OCI-LY7 (cell line): Measurements from ENCODE around the gene NEDD4.

Experiments used
- EZH2phosphoT487 ChIP-seq: fragments of 200-600 bp; sonication (generic); IDR thresholded peaks from 2 replicates; pipeline ENCODE4 v1.6.1; 2018; ENCODE audit warnings: low read depth, borderline replicate concordance, mild to moderate bottlenecking, mixed run types, antibody characterized with exemption, low read length, moderate library complexity, mixed read lengths
- TF ChIP-seq, protein P1 (sequence below): fragments of 200-600 bp; sonication (generic); conservative IDR thresholded peaks from 2 replicates; pipeline ENCODE4 v1.5.1; 2014; ENCODE audit warnings: mild to moderate bottlenecking, antibody characterized with exemption, low read length, moderate library complexity, mixed read lengths

DNA sequence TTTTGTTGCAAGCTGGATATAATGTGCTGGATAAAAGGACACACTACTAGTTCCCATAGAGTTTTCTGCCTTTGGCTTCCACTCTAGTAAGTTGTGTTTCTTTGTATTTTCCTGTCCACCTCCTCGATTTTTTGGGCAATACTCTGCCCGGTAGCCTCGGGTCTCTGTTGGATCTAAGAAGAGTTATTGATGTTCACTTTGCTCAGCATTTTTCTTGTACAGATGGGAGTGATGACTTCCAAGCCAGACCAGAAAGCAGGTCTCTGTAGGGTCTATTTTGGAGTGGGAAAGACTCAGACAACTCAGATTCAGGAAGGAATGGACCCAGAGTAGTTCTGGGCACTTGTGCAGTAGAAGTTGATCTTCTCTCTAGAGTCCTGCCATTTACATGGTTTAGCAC lies 214.5 kb downstream of the NEDD4 start:
- TF ChIP-seq, protein P1, sequence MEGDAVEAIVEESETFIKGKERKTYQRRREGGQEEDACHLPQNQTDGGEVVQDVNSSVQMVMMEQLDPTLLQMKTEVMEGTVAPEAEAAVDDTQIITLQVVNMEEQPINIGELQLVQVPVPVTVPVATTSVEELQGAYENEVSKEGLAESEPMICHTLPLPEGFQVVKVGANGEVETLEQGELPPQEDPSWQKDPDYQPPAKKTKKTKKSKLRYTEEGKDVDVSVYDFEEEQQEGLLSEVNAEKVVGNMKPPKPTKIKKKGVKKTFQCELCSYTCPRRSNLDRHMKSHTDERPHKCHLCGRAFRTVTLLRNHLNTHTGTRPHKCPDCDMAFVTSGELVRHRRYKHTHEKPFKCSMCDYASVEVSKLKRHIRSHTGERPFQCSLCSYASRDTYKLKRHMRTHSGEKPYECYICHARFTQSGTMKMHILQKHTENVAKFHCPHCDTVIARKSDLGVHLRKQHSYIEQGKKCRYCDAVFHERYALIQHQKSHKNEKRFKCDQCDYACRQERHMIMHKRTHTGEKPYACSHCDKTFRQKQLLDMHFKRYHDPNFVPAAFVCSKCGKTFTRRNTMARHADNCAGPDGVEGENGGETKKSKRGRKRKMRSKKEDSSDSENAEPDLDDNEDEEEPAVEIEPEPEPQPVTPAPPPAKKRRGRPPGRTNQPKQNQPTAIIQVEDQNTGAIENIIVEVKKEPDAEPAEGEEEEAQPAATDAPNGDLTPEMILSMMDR = no peak
- no peak for TF ChIP-seq EZH2phosphoT487
